Mucosa of stomach (tissue), 1 donor: Measurements from ENCODE around the gene LRRC63.

ENCODE experiments used
- H3K27me3 ChIP-seq: one replicate; pipeline ENCODE4 v1.7.0; 2013; ENCODE audit warnings: mild to moderate bottlenecking, low read length; ENCODE audit not compliant: control insufficient read depth, insufficient read depth
- H3K36me3 ChIP-seq: one replicate; pipeline ENCODE4 v1.7.0; 2013; ENCODE audit warnings: low read length; ENCODE audit not compliant: control insufficient read depth, insufficient read depth
- H3K4me1 ChIP-seq: one replicate; pipeline ENCODE4 v1.7.0; 2013; ENCODE audit warnings: mild to moderate bottlenecking, low read length; ENCODE audit not compliant: control insufficient read depth, insufficient read depth
- H3K4me3 ChIP-seq: one replicate; pipeline ENCODE4 v1.7.0; 2013; ENCODE audit warnings: low read length
- H3K9ac ChIP-seq: one replicate; pipeline ENCODE4 v1.7.0; 2013; ENCODE audit warnings: mild to moderate bottlenecking, low read length, moderate library complexity
- H3K9me3 ChIP-seq: one replicate; pipeline ENCODE4 v1.7.0; 2013; ENCODE audit warnings: mild to moderate bottlenecking, low read length, moderate library complexity; ENCODE audit not compliant: control insufficient read depth
- donor health status: Pancreatic carcinoma.

Gene LRRC63

DNA sequence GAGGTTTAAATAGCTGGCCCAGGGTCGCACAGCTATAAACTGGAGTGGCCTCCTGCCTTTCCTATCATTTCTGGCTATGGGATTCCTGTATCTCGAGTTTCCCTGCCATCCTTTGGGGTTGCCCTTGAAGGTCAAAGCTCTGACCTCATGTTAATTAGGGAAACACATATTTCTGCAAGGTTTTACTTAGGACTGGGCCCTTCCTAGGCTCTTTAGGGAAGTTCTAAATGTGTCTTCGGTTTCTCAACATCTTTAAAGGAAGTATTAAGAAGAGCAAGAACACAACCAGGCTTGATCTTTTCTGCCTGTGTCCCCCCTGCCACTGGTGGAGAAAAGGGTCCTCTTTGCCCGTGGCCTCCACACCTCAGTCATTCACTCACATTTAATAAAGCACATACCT lies 40.5 kb upstream of the LRRC63 start:
- Histone ChIP-seq H3K36me3 (no peaks in the 10 kb centered on the region), H3K9ac (no peak overlapping the region), H3K4me1 (no peaks in the 10 kb centered on the region), H3K9me3 (no peaks in the 10 kb centered on the region), H3K27me3 (no peaks in the 10 kb centered on the region), H3K4me3 (no peak overlapping the region)

GRCh38 chr13:46171739-46172138 lies 40.0 kb upstream of the LRRC63 start:
- no peaks in the 10 kb centered on the region for H3K4me1 ChIP-seq
- no peak overlapping the region for H3K9ac ChIP-seq
- H3K36me3 ChIP-seq, result no peaks in the 10 kb centered on the region
- H3K27me3 ChIP-seq, result no peaks in the 10 kb centered on the region
- no peak overlapping the region for H3K4me3 ChIP-seq
- H3K9me3 ChIP-seq, result no peaks in the 10 kb centered on the region

DNA sequence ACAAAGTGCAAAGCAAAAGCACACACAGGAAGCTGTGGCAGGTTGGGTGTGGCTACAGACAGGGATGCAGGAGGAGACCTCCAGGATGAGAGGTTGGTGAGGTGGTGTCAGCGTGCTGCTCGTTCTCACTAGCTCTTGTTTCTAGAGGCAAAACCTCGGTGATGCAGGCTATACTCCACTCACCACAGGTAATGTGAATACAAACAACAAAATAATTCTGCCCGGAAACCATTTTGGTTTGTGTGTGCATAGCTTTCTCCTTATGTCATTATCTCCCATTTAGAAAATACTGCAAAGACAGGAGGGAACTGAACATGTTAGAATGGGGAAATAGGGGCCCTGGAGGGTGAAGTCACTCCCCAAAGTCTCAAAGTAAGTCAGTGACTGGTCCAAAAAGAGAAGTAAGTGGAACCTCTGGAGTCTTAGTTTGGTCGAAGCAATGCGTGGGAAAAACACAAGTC lies 39.2 kb upstream of the LRRC63 start:
- Histone ChIP-seq H3K4me3 (no peak overlapping the region), H3K9ac (no peak overlapping the region), H3K36me3 (no peaks in the 10 kb centered on the region), H3K9me3 (no peaks in the 10 kb centered on the region), H3K4me1 (no peaks in the 10 kb centered on the region), H3K27me3 (no peaks in the 10 kb centered on the region)

DNA sequence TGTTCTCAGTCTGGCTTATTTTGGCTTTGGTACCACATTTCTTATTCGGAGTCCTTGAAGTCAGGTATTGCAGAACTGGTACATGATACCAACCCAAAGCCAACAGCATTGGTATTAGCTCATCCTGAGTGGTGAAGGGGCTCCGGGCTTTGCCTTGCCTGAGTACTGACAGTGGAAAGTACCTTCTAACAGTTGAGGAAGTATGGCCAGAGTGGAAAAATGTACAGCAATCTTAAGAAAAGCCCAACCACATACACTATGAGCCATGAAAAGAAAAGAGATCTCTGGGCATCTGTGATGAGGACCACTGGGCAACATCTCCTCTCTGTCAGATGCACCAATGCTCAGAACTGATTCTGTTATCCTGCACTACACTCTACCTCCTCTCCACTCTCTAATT lies 38.1 kb upstream of the LRRC63 start:
- no peaks in the 10 kb centered on the region for H3K27me3 ChIP-seq
- no peaks in the 10 kb centered on the region for H3K9me3 ChIP-seq
- no peak overlapping the region for H3K4me3 ChIP-seq
- H3K9ac ChIP-seq, result no peak overlapping the region
- no peaks in the 10 kb centered on the region for H3K36me3 ChIP-seq
- H3K4me1 ChIP-seq, result no peaks in the 10 kb centered on the region

- H3K36me3 ChIP-seq, result no peaks in the 10 kb centered on the region
- H3K27me3 ChIP-seq, result no peaks in the 10 kb centered on the region
- H3K9me3 ChIP-seq, result no peaks in the 10 kb centered on the region
- H3K4me1 ChIP-seq, result no peaks in the 10 kb centered on the region
- no peak overlapping the region for H3K9ac ChIP-seq
- H3K4me3 ChIP-seq, result no peak overlapping the region
Measured at GRCh38 chr13:46176756-46177155, 35.0 kb upstream of the LRRC63 start.

DNA sequence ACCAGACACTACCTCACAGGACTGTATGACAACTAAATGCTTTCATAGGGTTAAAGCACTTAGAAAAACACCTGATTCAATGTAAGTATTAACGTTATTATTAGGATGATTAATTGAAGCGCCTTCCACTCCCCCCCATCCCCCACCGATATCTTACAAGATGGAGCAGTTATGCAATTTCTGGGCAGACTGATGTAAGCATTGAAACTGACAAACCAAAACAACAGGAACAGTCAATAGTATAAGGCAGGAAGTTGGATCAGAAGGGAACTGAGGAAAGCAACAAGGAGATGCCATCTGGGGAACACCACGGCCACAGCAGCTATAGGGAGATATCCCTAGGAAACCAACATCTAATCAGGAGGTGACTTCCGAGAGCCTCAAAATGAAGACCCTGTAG lies 33.6 kb upstream of the LRRC63 start:
- Histone ChIP-seq H3K27me3 (no peaks in the 10 kb centered on the region), H3K9ac (no peak overlapping the region), H3K9me3 (no peaks in the 10 kb centered on the region), H3K4me3 (no peak overlapping the region), H3K36me3 (no peaks in the 10 kb centered on the region), H3K4me1 (no peaks in the 10 kb centered on the region)

- Histone ChIP-seq H3K27me3 (no peaks in the 10 kb centered on the region), H3K36me3 (no peaks in the 10 kb centered on the region), H3K9me3 (no peaks in the 10 kb centered on the region), H3K4me3 (no peak overlapping the region), H3K4me1 (no peaks in the 10 kb centered on the region), H3K9ac (no peak overlapping the region)
Measured at GRCh38 chr13:46178821-46179220, 32.9 kb upstream of the LRRC63 start.

- H3K9ac ChIP-seq, result no peak overlapping the region
- no peaks in the 10 kb centered on the region for H3K27me3 ChIP-seq
- no peaks in the 10 kb centered on the region for H3K9me3 ChIP-seq
- no peak overlapping the region for H3K4me3 ChIP-seq
- no peaks in the 10 kb centered on the region for H3K4me1 ChIP-seq
- H3K36me3 ChIP-seq, result no peaks in the 10 kb centered on the region
Measured at GRCh38 chr13:46179491-46179908, 32.2 kb upstream of the LRRC63 start.

DNA sequence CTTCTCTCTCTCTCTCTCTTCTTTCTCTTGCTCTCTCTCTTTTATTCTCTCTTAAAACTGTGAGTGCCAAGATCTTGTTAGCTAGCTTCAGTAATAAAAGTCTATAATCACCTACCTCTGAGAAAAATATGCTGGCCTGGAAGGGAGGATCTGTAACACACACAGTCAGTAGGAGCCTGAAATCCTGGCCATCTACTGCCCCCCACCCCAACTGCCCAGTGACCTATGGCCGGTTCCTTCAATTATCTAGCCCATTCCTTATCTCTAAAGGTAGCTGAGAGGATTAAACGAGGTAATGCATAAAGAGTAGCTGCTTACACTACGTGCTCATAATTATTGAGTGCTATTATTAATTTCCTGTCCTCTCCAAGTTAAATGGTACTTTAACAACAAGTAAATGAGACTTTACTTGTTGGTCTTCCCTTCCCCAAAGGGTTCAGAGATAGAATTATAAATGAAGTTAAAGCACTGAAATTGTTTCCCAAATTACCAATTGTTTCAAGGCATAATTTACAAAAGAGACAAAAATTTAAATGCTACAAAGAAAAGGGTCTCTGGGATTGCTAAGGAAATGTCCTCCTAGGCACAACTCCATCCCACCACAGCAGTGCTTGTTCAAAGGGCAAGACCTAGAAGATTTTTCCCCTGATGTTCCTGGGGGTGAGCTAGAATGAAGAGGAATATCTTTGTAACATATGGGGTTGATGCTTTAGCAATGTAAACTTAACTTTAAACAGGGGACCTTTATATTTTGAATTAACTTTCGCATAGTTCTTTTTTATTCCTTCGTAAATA lies 31.6 kb upstream of the LRRC63 start:
- Histone ChIP-seq H3K4me3 (no peak overlapping the region), H3K9me3 (no peaks in the 10 kb centered on the region)

DNA sequence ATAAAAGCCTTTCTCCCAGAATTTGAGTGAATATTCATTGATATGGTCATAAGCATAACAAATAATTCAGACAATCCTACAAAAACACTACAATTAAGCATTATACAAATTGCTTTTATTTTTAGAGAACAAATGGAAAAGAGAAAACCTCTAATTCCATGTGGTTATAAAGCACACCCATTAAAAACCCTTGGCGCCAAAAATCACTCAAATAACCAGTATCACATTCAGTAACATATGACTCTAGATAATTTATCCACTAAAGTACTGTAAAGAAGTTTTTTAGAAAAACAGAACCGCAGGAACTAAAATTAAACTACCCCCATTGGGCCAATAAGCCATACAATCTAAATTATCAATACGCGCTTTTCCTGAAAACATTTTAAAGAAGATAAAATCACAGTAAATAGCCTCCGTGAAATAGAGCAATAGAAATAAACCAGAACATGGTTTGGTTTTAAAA lies 30.3 kb upstream of the LRRC63 start:
- H3K9ac ChIP-seq, result no peak overlapping the region
- no peaks in the 10 kb centered on the region for H3K9me3 ChIP-seq
- H3K36me3 ChIP-seq, result no peaks in the 10 kb centered on the region
- no peaks in the 10 kb centered on the region for H3K27me3 ChIP-seq
- no peaks in the 10 kb centered on the region for H3K4me1 ChIP-seq
- H3K4me3 ChIP-seq, result no peak overlapping the region

More for the DNA sequence above, 31.6 kb upstream of the LRRC63 start:
- Histone ChIP-seq H3K4me1 (no peaks in the 10 kb centered on the region), H3K9ac (peak overlapping the region; percentile 18), H3K36me3 (no peaks in the 10 kb centered on the region), H3K27me3 (no peaks in the 10 kb centered on the region)

DNA sequence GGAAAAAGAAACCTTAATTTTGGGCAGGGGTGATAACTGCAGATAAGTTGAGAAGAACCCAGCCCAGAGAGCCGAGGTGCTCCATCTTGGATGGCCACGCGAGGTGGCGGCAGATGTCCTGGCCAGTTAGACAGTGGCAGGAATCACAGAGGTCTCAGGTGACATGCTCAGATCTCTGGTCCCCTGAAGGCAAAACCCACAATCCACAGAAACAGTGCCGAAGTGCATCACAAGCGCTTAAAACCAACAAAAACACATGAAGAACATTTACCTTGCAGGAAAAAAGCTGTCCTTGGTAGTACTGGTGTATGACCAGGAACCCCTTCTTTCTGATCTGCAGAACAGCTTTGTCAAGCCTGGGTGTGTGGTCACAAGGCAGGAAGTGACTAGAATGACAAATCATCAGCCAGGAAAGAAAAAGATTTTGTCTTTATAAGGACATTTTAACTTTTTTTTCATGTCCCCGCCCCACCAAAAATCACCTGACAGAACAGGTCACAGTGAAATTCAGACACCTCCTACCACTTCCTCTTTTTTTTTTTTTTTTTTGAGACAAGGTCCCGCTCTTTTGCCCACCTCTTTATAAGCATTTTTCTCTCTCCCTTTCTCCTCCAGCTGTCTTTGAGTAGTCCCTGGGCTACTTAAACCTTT lies 29.8 kb upstream of the LRRC63 start, which contains the start of gene LCP1:
TSS of gene LCP1 (minus strand) at position 338 of the 651 bp plus-strand sequence. CDS start 22,515 bp downstream, outside the sequence.
- Histone ChIP-seq H3K36me3 (no peaks in the 10 kb centered on the region), H3K9me3 (no peaks in the 10 kb centered on the region), H3K4me3 (no peak within 1 kb of the TSS), H3K9ac (no peak within 1 kb of the TSS), H3K4me1 (no peaks in the 10 kb centered on the region), H3K27me3 (no peaks in the 10 kb centered on the region)

DNA sequence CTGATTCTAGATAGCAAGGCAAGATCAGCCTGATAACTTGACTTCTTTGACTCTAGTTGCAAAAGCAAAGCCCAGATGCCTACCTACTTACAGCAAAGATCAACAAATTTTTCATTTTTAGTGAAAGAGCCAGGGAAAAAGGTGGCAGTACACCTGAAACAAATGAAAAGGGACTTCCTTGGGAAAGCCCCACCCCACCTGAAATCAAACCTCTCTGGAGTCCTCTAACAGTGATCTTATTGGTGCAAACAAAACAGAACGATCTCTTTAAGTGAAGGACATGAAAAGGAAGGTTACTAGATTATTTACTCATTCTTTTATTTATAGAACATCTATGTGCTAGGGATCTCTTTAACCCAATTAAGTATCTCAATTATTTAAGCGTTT lies 29.2 kb upstream of the LRRC63 start:
- H3K27me3 ChIP-seq, result no peaks in the 10 kb centered on the region
- no peak overlapping the region for H3K4me3 ChIP-seq
- no peaks in the 10 kb centered on the region for H3K4me1 ChIP-seq
- H3K9me3 ChIP-seq, result no peaks in the 10 kb centered on the region
- no peak overlapping the region for H3K9ac ChIP-seq
- no peaks in the 10 kb centered on the region for H3K36me3 ChIP-seq
